B cell (primary cell): ENCODE data around the gene ORC4.

Experiments
- EZH2 ChIP-seq: IDR thresholded peaks from 2 replicates; pipeline ENCODE4 v1.6.1; 2012; ENCODE audit warnings: borderline replicate concordance, low read depth, mild to moderate bottlenecking, moderate library complexity, low read length; ENCODE audit not compliant: insufficient read depth, poor library complexity, severe bottlenecking
- TF ChIP-seq, protein P1 (sequence below): fragments of 200-600 bp; IDR thresholded peaks from one replicate; pipeline ENCODE4 v1.8.0; 2022; ENCODE audit warnings: antibody characterized with exemption, mild to moderate bottlenecking

- TF ChIP-seq, protein P1, sequence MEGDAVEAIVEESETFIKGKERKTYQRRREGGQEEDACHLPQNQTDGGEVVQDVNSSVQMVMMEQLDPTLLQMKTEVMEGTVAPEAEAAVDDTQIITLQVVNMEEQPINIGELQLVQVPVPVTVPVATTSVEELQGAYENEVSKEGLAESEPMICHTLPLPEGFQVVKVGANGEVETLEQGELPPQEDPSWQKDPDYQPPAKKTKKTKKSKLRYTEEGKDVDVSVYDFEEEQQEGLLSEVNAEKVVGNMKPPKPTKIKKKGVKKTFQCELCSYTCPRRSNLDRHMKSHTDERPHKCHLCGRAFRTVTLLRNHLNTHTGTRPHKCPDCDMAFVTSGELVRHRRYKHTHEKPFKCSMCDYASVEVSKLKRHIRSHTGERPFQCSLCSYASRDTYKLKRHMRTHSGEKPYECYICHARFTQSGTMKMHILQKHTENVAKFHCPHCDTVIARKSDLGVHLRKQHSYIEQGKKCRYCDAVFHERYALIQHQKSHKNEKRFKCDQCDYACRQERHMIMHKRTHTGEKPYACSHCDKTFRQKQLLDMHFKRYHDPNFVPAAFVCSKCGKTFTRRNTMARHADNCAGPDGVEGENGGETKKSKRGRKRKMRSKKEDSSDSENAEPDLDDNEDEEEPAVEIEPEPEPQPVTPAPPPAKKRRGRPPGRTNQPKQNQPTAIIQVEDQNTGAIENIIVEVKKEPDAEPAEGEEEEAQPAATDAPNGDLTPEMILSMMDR, result no peak
- TF ChIP-seq EZH2, result no peak
These were observed 23.8 kb upstream of the ORC4 start for GRCh38 chr2:148044322-148044721.
